Stimulated activated CD4-positive, alpha-beta T cell treated with anti-CD3 and anti-CD28 coated beads, TNF-alpha, amount 100 ng/mL, for 48 hours (primary cell): ENCODE results near the gene BARX2.

Experiments used
- DNase-seq, 3 donors: peaks; one replicate each; pipeline ENCODE4 v3.0.0-alpha.2; 2020; ENCODE audit warnings: low read depth in 3 of 3

BARX2 gene

GRCh38 chr11:129436573-129436972 lies 60.9 kb downstream of the BARX2 start:
- no peak for DNase-seq

- DNase-seq = no peak
These were observed 64.5 kb downstream of the BARX2 start for GRCh38 chr11:129440028-129440713.

GRCh38 chr11:129442171-129442570 lies 66.5 kb downstream of the BARX2 start:
- no peak for DNase-seq

- no peak for DNase-seq
These were observed 67.6 kb downstream of the BARX2 start for GRCh38 chr11:129443276-129443675.

- DNase-seq = no peak
These were observed 68.6 kb downstream of the BARX2 start for GRCh38 chr11:129444274-129444673.

GRCh38 chr11:129445226-129445625 lies 69.6 kb downstream of the BARX2 start:
- no peak for DNase-seq

GRCh38 chr11:129446572-129446971 lies 70.9 kb downstream of the BARX2 start:
- no peak for DNase-seq

- no peak for DNase-seq
These were observed 72.1 kb downstream of the BARX2 start for GRCh38 chr11:129447654-129448239.

- DNase-seq = no peak
These were observed 75.9 kb downstream of the BARX2 start for GRCh38 chr11:129451524-129451923.

GRCh38 chr11:129453293-129453721 lies 77.7 kb downstream of the BARX2 start:
- no peak for DNase-seq

GRCh38 chr11:129455101-129455500 lies 79.5 kb downstream of the BARX2 start:
- no peak for DNase-seq

- no peak for DNase-seq
These were observed 80.4 kb downstream of the BARX2 start for GRCh38 chr11:129455756-129456655.

GRCh38 chr11:129457321-129457720 lies 81.7 kb downstream of the BARX2 start:
- no peak for DNase-seq

GRCh38 chr11:129458278-129458677 lies 82.6 kb downstream of the BARX2 start:
- no peak for DNase-seq

GRCh38 chr11:129458756-129459535 lies 83.3 kb downstream of the BARX2 start:
- DNase-seq = no peak

GRCh38 chr11:129460714-129461113 lies 85.1 kb downstream of the BARX2 start:
- no peak for DNase-seq

- DNase-seq = no peak
These were observed 108.4 kb downstream of the BARX2 start for GRCh38 chr11:129484068-129484467.

GRCh38 chr11:129489249-129489648 lies 113.6 kb downstream of the BARX2 start:
- DNase-seq = no peak

GRCh38 chr11:129490004-129490403 lies 114.4 kb downstream of the BARX2 start:
- no peak for DNase-seq

- DNase-seq = no peak
These were observed 118.1 kb downstream of the BARX2 start for GRCh38 chr11:129493746-129494145.
